Transverse colon (tissue), 4 donors: ENCODE measurements around the gene CTDP1. TPM values are rescaled to one million over a fixed set of nuclear protein-coding genes. Genes with fewer than 3 reads are reported as not detected.
A peak's percentile ranks its signal among the peaks of the same experiment; 100 is the strongest.

ENCODE experiments used
- DNase-seq: peaks from one replicate; pipeline ENCODE4 v3.0.0-alpha.2; 2019
- H3K27ac ChIP-seq, 4 donors: fragments of 200-600 bp; sonication (generic); 2 replicates each; pipeline ENCODE4 v1.5.1; 2016 to 2018; ENCODE audit warnings: inconsistent platforms in 4 of 4
- H3K27me3 ChIP-seq: fragments of 200-600 bp; sonication (generic); 2 replicates; pipeline ENCODE4 v1.5.1; 2017; ENCODE audit warnings: inconsistent platforms
- H3K36me3 ChIP-seq, 4 donors: fragments of 200-600 bp; sonication (generic); 2 replicates each; pipeline ENCODE4 v1.5.1; 2017 to 2019; ENCODE audit warnings: inconsistent platforms in 4 of 4
- H3K4me1 ChIP-seq, 4 donors: fragments of 200-600 bp; sonication (generic); 2 replicates each; pipeline ENCODE4 v1.5.1; 2017 to 2020; ENCODE audit warnings: inconsistent platforms in 4 of 4
- H3K4me3 ChIP-seq, 4 donors: fragments of 200-600 bp; sonication (generic); 1 replicate in 1 of 4; 2 replicates in 3 of 4; pipeline versions ENCODE4 v1.5.1 to v1.6.1; 2017 to 2019; ENCODE audit warnings: inconsistent platforms in 4 of 4
- H3K9me3 ChIP-seq, 2 donors: fragments of 200-600 bp; sonication (generic); 2 replicates each; pipeline ENCODE4 v1.5.1; 2017 to 2019; ENCODE audit warnings: inconsistent platforms in 2 of 2
- CTCF ChIP-seq, 5 experiments: fragments of 200-600 bp in 3 of 5; fragments of 450-650 bp in 2 of 5; sonication (generic) in 3 of 5; IDR thresholded peaks; 1 replicate in 2 of 5; 2 replicates in 3 of 5; pipeline ENCODE4 v1.5.1; 2016 to 2017; ENCODE audit warnings: antibody characterized with exemption in 5 of 5, inconsistent platforms in 3 of 5, mild to moderate bottlenecking in 2 of 5, moderate library complexity in 1 of 5
- EP300 ChIP-seq: sonication (generic); formaldehyde crosslinking; IDR thresholded peaks from one replicate; pipeline ENCODE4 v1.6.1; 2017; ENCODE audit warnings: antibody characterized with exemption, low read depth
- POLR2A ChIP-seq: fragments of 450-650 bp; IDR thresholded peaks from one replicate; pipeline ENCODE4 v1.6.1; 2016; ENCODE audit warnings: antibody characterized with exemption, mild to moderate bottlenecking, moderate library complexity
- POLR2AphosphoS5 ChIP-seq, 3 donors: sonication (generic); formaldehyde crosslinking; IDR thresholded peaks; one replicate each; pipeline ENCODE4 v1.6.1; 2016; ENCODE audit warnings: antibody characterized with exemption in 3 of 3
- WGBS, 2 donors: methylation state at CpG; one replicate each; pipeline ENCODE4 v1.1.5; 2018; ENCODE audit warnings: low coverage in 1 of 2; 5-methylcytosine and 5-hydroxymethylcytosine counted together
- in situ Hi-C, 4 donors: fragments of 200-750 bp; cut with MboI; loops; one replicate each; pipeline versions ENCODE4 v1.15.0 to v1.15.1; 2017; ENCODE audit warnings: low sequenced_read_pairs in 3 of 4, low pct_ligation_motif_present in 1 of 4, low pct_unique_long_range_greater_than_20kb in 1 of 4
- intact Hi-C: fragments of 100-400 bp; cut with DNase I; formaldehyde crosslinking; loops from one replicate; pipeline ENCODE4 v1.15.1; 2023; ENCODE audit warnings: low total_unique reads
- total RNA-seq, 4 donors: library from RNA; depleted of rRNA; stranded (reverse); fragments of >200 nt; gene quantifications; one replicate each; pipeline ENCODE4 v1.1.0, GENCODE V29; 2016

The CTDP1 gene
- total RNA-seq, 4 donors from 2014 or later, result 30.6 to 120 (median 49.3) TPM

- H3K36me3 ChIP-seq, result peaks cover 0 to 48% (median 17%) of the 10 kb centered on the region in 4 donors
- DNase-seq, result no peak
- 96% methylated on average over 25 of the region's 25 CpGs; no CpG with 5 or more reads in 1 of the 2 donors for WGBS, 2 donors
- H3K4me3 ChIP-seq, result no peak overlapping the region
- in situ Hi-C loops, result no loop called here
- no peaks in the 10 kb centered on the region for H3K4me1 ChIP-seq
- intact Hi-C loops, result no loop called here
- TF ChIP-seq CTCF (IDR thresholded peaks at IDR 0.05) (no peak), EP300 (no peak)
- H3K27ac ChIP-seq, result no peak overlapping the region
- peaks cover 9% of the 10 kb centered on the region in 2 donors for H3K9me3 ChIP-seq
- H3K27me3 ChIP-seq, result no peaks in the 10 kb centered on the region
Measured at GRCh38 chr18:79736230-79736629, 56.6 kb downstream of the CTDP1 start.

- no peak overlapping the region for H3K4me3 ChIP-seq
- intact Hi-C loops (no loop called here), in situ Hi-C loops (no loop called here)
- TF ChIP-seq CTCF (IDR thresholded peaks at IDR 0.05) (no peak), POLR2AphosphoS5 (IDR thresholded peaks at IDR 0.05) (no peak), POLR2A (no peak), EP300 (no peak)
- H3K27ac ChIP-seq, result no peak overlapping the region
- H3K9me3 ChIP-seq, result peaks cover 3% of the 10 kb centered on the region in 2 donors
- no peaks in the 10 kb centered on the region for H3K4me1 ChIP-seq
- 96 to 100% methylated on average over 2 to 24 of the region's 24 CpGs for WGBS, 2 donors
- no peaks in the 10 kb centered on the region for H3K27me3 ChIP-seq
- DNase-seq, result no peak
- peaks cover 0 to 46% (median 15%) of the 10 kb centered on the region in 4 donors for H3K36me3 ChIP-seq
Measured at GRCh38 chr18:79736846-79737245, 57.2 kb downstream of the CTDP1 start.

GRCh38 chr18:79737426-79737825 is 57.8 kb downstream of the CTDP1 start:
- Histone ChIP-seq H3K27me3 (no peaks in the 10 kb centered on the region), H3K4me1 (no peaks in the 10 kb centered on the region), H3K9me3 (no peaks in the 10 kb centered on the region), H3K4me3 (no peak overlapping the region), H3K27ac (no peak overlapping the region), H3K36me3 (peaks cover 0 to 47% (median 16%) of the 10 kb centered on the region in 4 donors)
- no peak for DNase-seq
- intact Hi-C loops, result no loop called here
- TF ChIP-seq POLR2A (no peak), CTCF (IDR thresholded peaks at IDR 0.05) (no peak), EP300 (no peak)
- 93 to 95% methylated on average over 9 to 17 of the region's 17 CpGs for WGBS, 2 donors
- in situ Hi-C loops, result no loop called here

GRCh38 chr18:79738041-79738461 is 58.4 kb downstream of the CTDP1 start:
- no peak overlapping the region for H3K4me3 ChIP-seq
- no peaks in the 10 kb centered on the region for H3K4me1 ChIP-seq
- DNase-seq, result peak; percentile 2
- H3K9me3 ChIP-seq, result no peaks in the 10 kb centered on the region
- no peaks in the 10 kb centered on the region for H3K27me3 ChIP-seq
- intact Hi-C loops (no loop called here), in situ Hi-C loops (no loop called here)
- H3K27ac ChIP-seq, result no peak overlapping the region
- TF ChIP-seq CTCF (IDR thresholded peaks at IDR 0.05), result no peak
- TF ChIP-seq EP300, result no peak
- TF ChIP-seq POLR2A, result no peak
- no peak for TF ChIP-seq POLR2AphosphoS5 (IDR thresholded peaks at IDR 0.05)
- peaks cover 0 to 52% (median 16%) of the 10 kb centered on the region in 4 donors for H3K36me3 ChIP-seq
- 80 to 88% methylated on average over 2 to 20 of the region's 20 CpGs for WGBS, 2 donors
